HG03066 (cell line): ENCODE data around the gene SEMA3B.
A peak's percentile ranks its signal among the peaks of the same experiment; 100 is the strongest.
"Not testable (repeated sequence)": the region's sequence is repeated elsewhere in the genome, so short reads cannot be mapped to it uniquely, and the experiment has no call there.

Source experiments
- ATAC-seq: cut with Tn5 transposase; IDR thresholded peaks from one replicate; pipeline ENCODE4 v1.9.1; 2021; ENCODE audit warnings: low read depth; ENCODE audit not compliant: unreplicated experiment

SEMA3B gene

DNA sequence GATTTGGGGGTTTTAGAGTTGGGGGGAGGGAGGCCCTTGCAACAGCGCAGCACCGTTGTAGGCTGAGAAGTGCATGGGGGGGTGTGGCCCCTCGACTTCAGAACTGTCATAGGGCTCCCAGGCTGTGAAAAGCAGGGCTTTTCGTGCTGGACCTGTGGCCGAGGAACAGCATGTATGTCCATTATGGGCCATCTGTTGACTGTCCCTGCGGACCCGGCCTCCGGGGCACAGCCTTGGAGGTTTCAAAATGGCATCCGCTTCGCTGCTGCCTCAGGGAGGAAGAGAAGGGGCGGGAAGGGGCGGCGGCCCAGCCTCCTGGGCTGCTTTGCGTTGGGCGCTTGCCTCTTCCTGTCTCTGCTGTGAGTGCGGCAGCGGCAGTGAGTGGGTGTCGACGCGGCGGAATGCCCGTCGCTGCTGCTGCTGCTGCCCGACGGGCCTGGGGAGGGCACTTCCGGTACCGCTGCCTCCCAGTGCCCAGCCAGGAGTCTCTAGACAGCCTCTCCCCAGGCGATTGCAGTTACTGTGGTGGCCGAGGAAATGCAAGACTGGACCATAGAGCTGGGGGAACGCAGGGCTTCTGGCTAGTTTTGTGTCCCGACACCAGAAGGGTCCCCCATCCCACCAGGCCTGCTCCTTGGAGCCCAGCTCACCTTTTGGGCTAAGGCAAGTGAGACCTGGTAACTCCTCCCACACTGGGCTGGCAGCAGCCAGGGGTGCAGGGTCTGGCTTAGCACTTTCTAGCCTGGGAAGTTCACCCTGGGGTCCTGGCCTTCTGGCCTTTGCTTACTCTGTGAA lies 31.0 kb upstream of the SEMA3B start:
- ATAC-seq = no peak

DNA sequence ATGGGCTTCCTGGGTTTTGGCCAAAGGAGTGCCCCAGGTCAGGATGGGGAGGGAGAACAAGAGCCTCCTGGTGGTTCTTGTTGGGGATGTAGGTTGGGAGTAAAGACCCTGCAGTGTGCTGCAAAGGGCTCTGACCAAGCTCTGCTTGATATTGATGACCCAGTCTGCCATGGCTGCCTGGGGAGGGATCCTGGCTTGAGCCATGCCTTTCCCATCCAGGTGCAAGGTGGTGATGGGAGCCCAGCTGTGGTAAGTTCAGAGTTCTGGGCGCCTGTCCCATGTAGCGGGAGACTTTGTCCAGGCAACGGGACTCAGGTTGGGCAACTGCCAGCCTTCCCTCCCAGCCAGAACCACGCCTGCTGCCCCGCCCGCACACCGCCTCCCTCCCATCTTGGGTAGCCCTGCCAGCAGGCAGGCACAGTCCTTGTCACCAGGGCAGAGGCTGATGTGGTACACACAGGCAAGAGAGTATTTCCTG lies 30.4 kb upstream of the SEMA3B start:
- ATAC-seq = no peak

DNA sequence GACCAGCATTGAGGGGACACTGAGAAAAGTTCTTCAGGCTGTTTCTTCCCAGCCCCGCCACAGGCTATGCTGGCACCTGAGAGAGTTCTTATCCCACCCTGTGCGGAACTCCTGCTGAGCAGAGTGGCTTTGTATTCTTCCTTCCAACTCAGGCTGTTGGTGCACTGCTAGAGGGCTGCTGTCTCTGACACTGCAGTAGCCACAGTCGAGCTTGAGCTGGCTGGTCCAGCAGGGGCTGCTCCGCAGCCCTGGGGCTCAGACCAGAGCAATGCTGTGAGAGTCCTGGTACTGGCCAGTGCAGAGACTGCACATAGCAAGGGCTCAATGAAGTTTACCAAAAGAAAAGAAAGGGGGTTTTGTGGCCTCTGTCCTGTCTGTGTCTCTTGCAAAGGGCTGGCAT lies 29.3 kb upstream of the SEMA3B start:
- ATAC-seq = no peak

DNA sequence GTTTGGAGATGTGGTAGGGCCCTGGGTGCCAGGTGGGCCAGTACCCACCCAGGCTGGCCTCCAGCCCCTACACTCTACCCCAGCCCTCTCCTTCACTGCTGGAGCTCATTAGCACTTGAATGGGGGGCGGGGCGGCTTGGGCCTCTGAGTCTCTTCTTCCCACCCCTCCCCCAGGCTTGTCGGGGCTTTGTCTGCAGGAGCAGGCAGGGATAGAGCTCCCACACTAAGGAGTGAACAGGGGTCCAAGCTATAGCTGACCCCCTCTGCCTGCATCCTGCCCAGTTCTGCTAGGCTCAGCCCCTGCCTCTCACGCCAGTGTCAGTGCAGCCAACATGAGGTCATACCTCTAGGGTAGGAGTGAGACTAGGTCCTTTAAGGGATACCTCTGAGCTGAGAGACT lies 27.8 kb upstream of the SEMA3B start:
- no peak for ATAC-seq

DNA sequence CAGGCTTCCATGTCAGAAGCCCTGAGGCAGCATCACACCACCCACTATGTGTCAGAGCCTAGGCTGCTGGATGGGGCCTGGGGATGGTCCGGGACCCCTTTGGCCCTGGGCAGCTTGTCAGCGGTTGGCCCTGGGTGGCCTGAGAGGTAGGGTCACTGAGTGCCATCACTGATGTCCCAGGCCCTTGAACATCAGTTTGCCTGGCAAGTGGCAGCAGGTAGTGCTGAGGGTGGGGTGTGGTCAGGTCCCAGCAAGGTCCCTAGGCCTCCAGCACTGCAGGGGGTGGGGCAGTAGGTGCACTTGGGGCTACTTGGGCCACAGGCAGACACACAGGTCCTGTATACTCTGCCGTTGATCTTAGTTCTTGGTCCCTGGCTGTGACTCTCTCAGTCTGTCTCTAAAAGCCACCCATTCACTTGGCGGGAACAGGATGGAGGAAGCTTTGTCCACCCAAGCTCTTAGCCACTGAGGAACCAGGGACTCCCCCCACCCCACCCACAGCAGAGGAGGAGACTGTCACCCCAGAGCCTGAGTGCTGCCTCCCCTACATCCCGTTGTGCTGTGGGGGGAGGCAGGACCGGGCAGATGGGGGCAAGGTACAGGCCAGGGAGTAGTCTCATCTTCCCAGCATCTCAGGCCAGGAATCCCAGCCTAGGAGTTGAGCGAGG lies 27.1 kb upstream of the SEMA3B start:
- no peak for ATAC-seq

DNA sequence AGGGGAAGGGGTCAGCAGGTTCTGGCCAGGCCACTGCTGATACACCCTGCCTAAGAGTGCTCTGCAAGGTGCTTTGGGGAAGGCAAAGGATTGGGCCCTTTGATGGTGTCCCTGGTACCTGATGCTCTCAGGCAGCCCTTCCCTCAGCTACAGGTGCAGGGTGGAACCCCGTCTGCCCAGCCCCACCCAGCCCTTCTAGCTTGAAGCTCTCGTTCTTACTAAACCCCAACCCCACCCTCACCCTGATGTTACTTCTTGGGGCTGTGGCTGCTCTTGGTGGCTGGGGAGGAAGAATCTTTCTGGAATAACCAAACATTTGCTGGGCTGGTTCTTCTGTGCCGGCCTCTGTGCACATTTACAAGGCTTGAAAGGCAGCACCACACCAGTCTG lies 26.6 kb upstream of the SEMA3B start:
- no peak for ATAC-seq

DNA sequence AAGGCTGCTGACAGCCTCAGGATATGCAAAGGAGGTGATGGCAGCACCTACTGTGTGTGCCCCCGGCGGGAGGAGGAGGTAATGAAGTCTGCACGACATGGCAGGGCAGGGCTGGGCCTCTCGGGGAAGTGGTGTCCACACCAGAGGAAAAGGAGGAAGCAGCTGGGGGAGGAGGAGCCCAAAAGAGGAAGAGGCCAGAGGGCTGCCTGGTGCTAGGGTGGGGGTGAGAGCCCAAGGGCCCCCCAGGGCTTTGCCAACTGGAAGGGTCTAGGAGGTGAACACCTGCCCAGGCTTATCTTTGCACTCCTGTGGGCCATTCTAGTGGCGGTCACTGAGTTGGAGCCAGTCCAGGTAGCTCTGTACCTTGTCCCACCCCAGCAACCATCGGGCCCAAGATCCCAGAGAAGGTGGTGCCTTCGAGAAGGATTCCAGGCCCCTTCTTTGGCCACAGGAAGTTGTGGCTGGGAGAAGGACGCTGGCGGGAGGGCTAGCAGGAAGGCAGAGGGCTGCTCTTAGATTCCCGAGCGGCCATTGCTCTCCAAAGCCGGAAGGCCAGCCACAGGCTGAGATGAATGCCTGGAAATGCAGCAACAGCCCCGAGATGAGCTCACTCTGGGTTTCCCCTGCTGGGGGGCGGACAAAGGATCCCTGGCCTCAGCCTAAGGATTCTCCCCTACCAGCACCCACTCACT lies 25.9 kb upstream of the SEMA3B start:
- no peak for ATAC-seq

DNA sequence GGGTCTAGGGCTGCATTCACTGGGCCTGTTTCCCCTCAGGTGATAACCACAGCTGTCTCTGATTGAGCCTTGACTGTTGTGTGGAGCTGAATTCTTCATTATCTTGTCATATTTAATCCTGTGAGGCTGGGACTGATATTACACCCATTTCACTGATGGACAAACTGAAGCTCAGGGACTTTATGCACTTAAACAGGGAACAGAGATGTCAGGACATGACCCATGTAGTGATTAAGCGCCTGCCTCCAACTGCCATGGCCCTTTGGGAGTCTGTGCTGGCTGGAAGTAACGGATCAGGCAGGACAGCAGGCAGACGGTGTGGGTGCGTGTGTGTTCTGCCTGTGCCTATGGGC lies 25.4 kb upstream of the SEMA3B start:
- no peak for ATAC-seq

DNA sequence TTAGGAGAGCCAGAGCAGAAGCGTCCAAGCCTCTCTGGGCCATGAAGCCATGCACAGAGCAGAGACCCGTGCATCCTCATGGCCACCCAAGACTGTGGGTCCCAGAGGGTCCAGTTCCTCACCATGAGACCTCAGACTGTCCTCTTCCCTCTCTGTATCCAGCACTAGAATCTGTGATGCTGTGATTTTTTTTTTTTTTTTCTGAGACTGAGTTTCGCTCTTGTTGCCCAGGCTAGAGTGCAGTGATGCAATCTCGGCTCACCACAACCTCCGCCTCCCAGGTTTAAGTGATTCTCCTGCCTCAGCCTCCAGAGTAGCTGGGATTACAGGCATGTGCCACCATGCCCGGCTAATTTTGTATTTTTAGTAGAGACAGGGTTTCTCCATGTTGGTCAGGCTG lies 24.1 kb upstream of the SEMA3B start:
- not testable (repeated sequence) for ATAC-seq

DNA sequence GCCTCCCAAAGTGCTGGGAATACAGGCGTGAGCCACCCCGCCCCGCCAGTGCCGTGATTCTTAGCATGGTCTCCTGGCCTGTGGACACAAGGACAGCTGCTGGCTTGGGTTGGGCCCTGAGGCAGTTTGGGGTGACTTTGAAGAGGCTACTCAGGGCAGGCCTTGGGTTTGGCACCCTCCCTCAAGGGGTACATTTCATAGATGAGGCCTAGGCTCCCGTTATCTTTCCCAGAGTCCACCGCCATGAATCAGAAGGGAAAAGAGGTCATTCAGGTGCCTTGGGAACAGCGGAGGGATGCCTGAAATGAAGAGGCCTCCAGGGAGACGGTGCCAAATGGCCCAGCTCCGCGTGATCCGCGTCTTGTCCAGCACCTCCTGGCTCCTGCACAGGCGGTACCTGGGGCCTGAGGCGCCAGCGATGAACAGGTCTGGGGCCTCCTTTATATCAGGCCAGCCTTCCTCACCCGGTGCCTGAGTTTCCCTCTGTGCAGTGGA lies 23.6 kb upstream of the SEMA3B start:
- no peak for ATAC-seq

DNA sequence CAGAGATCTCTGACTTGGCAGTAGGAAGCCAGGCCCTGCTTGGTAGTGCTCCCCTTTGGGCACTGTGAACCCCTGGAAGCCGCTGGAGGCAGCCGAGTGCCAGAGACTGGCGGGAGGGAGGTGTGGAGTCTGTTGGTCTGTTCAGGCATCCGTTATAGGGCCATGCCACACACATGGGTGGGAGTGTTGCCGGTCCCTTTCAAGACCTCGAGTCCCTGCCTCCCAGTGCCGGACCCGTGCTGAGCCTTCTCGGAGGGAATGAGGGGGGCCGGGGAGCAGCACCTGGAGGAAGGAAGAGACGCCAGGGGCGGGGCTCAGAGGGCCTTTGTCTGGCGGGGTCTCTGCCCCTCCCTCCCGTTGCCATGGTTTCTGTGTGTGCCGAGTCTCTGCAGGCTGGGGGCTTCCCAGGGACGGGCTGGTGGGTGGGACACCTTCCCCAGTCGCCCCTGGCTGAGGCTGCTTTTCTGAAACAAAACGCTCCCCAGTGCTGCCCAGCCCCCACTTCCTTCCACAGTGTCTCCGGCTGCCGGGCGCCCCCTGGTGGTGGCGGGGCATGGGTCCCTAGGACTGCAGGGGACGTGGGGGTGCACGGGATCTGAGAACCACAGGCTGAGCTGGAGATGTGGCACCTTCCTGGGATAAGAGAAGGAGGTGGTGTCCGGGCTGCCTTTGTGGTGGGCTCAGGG lies 23.0 kb upstream of the SEMA3B start:
- ATAC-seq = peak; percentile 62

DNA sequence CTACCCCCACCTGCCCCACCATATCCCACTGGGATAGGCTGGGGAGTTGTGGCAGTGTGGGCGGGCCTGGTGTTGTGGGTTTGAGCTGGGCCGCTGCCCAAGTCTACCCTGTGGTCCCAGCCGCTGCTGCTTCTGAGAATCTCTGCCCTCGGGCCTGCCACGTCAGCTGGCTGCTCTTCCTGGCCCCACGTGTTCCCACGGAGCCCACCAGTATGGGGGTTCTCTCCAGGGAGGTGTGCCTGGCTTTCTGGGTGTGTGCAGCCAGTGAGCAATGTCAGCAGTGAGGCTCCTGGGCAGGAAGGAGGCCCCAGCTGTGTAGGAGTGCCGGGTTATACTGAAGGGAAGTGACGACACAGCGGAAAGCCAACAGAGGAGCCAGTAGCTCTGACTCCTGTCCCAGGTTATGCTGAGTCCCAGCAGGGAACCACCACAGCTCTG lies 22.4 kb upstream of the SEMA3B start:
- peak; percentile 62 for ATAC-seq

DNA sequence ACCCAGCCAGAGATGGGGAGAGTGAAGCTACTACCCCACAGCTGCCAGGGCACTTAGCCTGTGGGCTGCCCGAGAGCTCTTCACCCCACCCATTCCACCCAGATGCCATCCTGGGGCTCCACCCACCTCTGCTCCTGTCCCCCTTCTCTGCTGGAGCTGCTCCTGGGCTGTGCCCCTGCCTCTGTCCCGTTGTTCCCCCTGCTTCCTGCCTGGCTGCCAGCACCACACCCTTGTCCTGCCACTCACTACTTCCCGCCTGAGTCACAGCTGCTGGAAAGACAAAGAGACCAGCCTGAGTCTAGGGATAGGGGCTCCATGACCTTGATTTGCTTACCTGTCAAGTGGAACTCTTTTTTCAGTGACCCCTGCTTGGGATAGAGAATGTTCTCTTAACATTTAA lies 20.6 kb upstream of the SEMA3B start:
- ATAC-seq = no peak

DNA sequence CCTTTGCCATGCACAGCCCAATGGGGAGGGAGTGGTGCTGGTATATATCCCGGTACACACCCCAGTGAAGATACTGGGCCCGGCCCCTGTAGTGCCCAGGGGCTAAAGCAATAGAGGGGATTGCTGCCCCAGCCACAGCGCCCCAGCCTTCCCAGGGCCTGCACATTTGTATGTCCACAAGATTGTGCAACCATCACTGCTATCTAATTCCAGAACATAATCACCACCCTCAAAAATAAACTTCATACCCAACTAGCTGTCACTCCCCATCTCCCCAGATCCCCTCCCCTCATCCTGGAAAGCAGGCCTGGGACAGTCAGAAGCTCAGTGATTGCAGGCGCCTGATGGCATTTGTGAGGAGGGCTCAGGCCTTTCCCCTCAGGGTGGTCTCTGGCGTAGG lies 19.5 kb upstream of the SEMA3B start:
- ATAC-seq = no peak

DNA sequence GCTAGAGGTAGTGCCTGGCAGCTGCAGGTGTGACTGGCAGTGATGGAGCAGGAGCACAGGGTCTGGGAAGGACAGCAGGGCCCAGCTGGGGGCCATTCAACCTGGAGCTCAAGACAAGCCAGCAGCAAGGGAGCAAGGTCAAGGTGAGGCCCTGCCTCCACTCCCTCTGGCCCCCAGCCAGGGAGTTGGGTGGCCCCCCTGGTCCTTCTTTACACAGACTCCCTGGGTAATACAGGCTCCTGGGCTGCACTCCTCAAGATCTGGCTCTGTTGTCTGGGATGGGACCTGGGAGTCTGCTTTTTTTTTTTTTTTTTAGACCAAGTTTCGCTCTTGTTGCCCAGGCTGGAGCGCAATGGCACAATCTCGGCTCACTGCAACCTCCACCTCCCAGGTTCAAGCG lies 18.4 kb upstream of the SEMA3B start:
- ATAC-seq = no peak

DNA sequence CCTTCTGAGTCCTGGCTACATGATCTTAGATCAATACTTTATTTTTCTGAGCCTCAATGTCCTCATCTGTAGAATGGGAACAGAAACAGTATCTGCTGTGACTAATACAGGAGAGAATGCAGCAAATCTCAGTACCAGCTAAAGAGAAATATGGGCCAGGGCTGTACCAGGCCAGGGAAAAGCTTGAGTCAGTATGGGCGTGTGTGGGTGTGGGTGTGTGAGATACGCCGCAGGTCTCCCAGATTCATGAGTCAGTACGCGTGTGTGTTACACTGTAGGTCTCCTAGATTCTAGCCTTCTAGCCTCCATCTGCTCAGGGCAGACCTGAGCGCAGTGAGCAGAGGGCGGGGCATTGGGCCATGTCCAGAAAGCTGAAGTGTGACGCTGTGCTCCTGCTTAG lies 17.7 kb upstream of the SEMA3B start:
- ATAC-seq = no peak

DNA sequence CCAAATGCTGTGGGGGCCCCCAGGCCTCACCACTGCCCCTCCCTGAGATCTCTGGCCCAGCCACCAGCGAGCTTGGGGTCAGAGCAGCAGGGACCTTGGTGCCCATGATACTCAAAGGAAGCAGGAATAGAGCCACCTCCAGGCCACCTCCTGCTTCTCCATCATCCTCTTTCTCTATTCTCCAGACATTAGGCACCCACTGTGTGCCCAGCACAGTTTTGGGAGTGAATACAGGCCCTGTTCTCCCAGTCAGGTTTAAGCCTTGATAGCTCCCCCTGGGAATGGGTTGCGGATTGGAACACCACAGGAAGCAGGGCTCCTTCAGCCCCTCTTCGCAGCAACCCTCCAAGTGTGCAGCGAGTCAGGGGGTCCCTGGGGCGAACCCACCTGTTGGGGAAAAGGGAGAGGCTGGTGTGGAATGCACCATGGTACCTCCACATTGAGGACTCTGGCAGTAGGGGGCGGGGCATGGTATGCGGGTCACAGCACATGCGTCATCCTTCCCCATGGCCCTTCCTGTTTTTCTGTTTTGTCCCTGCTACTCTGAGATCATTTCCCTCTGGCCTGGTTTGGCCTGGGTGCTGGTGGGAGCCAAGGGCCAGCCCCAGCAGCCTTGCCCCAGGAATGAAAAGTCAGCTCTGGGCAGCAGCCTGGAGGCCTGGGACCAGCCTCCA lies 14.2 kb upstream of the SEMA3B start:
- no peak for ATAC-seq

DNA sequence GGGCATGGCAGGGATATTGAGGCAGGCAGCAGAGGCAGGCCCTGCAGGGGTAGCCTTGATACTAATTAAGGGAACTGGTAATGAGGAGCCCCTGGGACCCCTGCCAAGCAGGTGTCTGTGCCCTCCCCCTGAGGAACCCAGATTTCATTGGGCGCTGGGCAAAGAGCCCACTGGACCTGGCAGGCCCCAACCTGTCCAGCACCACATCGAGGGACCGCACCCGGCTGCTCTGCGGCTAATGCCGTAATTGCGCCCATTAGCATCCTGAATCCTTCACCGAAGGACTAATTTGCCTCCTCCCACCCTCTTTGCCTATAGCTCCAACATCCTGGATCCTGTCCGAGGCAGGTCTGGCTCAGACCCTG lies 13.7 kb upstream of the SEMA3B start:
- ATAC-seq = no peak

DNA sequence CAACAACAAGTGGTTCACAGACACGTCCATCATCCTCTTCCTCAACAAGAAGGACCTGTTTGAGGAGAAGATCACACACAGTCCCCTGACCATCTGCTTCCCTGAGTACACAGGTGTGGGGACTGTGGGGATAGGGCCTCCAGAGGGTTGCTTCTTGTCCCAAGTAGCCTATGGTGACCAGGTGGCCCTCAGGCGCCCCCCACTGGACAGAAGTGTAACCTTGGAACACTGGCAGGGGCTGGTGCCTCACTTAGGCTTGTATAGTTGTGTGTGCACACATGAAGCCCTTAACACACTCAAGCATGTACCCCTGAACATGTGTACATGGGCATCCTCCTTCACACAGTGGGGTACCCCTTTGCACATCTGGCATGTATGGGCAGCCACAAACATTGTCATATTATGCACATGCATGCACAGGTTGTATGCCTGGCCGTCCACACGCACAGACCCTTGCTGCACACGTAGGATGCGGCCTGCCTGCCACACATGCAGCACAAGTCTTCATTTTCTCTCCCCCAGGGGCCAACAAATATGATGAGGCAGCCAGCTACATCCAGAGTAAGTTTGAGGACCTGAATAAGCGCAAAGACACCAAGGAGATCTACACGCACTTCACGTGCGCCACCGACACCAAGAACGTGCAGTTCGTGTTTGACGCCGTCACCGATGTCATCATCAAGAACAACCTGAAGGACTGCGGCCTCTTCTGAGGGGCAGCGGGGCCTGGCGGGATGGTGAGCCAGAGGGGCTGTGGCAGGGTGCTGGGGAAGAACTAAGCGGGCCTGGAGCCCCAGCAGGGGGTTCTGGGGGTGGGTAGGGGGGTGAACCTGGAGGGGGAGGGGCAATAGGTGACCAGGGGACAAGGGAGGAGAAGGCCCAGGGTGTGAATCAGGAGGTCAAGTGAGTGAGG lies 11.7 kb upstream of the SEMA3B start:
- ATAC-seq = no peak
